ENCODE data around the gene HSPB2. TPM values are rescaled to one million over a fixed set of nuclear protein-coding genes. Genes with fewer than 3 reads are reported as not detected.

The HSPB2 gene
- total RNA-seq, 2 donors from 2014 or later = 0.25 to 2.2 TPM

DNA sequence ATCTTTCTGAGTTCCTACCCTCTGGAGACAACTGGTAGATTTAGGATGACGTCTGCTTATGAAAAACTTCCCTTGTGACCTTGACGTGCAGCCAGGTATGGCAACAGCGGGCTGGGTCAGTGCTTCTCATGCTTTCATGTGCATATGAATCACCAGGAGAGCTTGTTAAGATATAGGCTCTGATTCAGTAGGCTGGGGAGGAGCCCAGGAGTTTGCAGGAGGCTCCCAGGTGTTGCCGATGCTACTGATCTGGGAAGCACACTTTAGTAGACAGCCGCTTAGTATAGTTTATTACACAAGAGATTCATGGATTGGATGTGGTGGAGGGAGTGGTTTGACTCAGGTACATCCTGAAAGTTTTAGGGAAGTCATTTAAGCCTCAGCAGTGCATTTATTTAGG, 48.4 kb downstream of the HSPB2 start:
- Histone ChIP-seq H3K27ac (no peak overlapping the region), H3K9me3 (no peaks in the 10 kb centered on the region), H3K36me3 (no peaks in the 10 kb centered on the region), H3K4me1 (no peaks in the 10 kb centered on the region), H3K4me3 (no peak overlapping the region), H3K27me3 (no peaks in the 10 kb centered on the region), H3K9ac (ENCODE audit: low read depth in 2 of 2, low read length in 2 of 2) (no peak overlapping the region)
- peak; percentile 41 for DNase-seq
- intact Hi-C loops (cut with DNase I) = no loop called here
- TF ChIP-seq, protein P1, sequence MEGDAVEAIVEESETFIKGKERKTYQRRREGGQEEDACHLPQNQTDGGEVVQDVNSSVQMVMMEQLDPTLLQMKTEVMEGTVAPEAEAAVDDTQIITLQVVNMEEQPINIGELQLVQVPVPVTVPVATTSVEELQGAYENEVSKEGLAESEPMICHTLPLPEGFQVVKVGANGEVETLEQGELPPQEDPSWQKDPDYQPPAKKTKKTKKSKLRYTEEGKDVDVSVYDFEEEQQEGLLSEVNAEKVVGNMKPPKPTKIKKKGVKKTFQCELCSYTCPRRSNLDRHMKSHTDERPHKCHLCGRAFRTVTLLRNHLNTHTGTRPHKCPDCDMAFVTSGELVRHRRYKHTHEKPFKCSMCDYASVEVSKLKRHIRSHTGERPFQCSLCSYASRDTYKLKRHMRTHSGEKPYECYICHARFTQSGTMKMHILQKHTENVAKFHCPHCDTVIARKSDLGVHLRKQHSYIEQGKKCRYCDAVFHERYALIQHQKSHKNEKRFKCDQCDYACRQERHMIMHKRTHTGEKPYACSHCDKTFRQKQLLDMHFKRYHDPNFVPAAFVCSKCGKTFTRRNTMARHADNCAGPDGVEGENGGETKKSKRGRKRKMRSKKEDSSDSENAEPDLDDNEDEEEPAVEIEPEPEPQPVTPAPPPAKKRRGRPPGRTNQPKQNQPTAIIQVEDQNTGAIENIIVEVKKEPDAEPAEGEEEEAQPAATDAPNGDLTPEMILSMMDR (IDR thresholded peaks at IDR 0.05) = no peak

DNA sequence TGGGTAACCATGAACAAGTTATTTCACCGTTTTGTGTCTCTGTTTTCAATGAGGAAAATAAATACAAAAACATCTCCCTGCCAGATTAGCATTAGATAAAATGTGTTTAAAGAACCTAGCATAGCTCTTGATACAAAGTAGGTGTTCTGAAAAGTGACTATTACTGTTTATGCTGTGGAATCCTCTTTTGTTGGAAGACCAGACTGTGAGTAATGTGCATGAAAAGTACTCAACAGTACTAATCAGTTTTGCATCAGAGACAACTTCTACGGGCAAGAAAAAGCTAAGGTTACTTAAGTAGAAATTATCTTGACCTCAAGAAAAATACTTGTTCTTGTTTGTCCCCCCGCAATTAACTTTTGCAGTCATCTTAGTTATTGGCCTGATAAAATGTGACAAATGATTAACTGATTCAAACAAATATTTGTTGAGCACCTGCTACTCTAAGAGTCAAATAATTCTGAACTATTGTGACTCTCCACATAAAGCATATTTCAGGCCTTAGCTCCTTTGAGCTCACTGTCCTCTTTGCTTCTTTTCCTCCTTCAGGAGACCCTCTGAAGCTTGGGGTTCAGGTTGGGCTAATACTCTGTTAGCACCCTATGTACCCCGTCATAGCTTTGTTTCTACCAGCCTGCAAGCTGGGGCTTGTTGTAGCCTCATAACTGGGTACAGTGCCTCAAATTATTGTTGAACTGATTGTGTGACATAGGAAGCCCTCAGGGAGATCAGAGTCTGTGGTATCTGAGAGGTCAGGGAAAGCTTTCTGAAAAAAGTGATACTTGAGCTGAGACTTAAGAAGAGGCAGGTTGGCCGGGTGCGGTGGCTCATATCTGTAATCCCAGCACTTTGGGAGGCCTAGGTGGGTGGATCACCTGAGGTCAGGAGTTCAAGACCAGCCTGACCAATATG, 49.1 kb downstream of the HSPB2 start:
- no peaks in the 10 kb centered on the region for H3K4me1 ChIP-seq
- no peaks in the 10 kb centered on the region for H3K36me3 ChIP-seq
- no peak for DNase-seq
- H3K27ac ChIP-seq = no peak overlapping the region
- intact Hi-C loops (cut with DNase I) = no loop called here
- TF ChIP-seq, protein P1 (IDR thresholded peaks at IDR 0.05) = no peak
- H3K9me3 ChIP-seq = no peaks in the 10 kb centered on the region
- H3K27me3 ChIP-seq = no peaks in the 10 kb centered on the region
- no peak overlapping the region for H3K9ac ChIP-seq (ENCODE audit: low read depth in 2 of 2, low read length in 2 of 2)
- H3K4me3 ChIP-seq = no peak overlapping the region

Other genes starting within 250 kb of the HSPB2 start
- 10 to 100 TPM; 45.9 to 57.0 TPM for gene PPP2R1B, start 146.3 kb upstream of the HSPB2 start, total RNA-seq
- 10 to 100 TPM; 23.2 to 25.2 TPM for gene ALG9, start 41.2 kb upstream of the HSPB2 start, total RNA-seq
- gene FDXACB1, start 33.6 kb upstream of the HSPB2 start, total RNA-seq = 1 to 10 TPM; 1.6 to 2.1 TPM
- gene CFAP68, start 33.2 kb upstream of the HSPB2 start, total RNA-seq = 10 to 100 TPM; 18.8 to 20.0 TPM
- gene CRYAB, start 964 bp upstream of the HSPB2 start, total RNA-seq = 100 to 1,000 TPM in 1 of 2 donors, 10 to 100 TPM in 1; 10.6 to 166 TPM
- gene C11orf52, start 6.2 kb downstream of the HSPB2 start, total RNA-seq = 1 to 10 TPM; 7.3 to 8.8 TPM
- gene DIXDC1, start 24.6 kb downstream of the HSPB2 start, total RNA-seq = 10 to 100 TPM in 1 of 2 donors, 1 to 10 TPM in 1; 4.0 to 13.8 TPM
- 10 to 100 TPM; 67.3 to 73.4 TPM for gene DLAT, start 112.7 kb downstream of the HSPB2 start, total RNA-seq
- gene PIH1D2, start 161.3 kb downstream of the HSPB2 start, total RNA-seq = 1 to 10 TPM in 1 of 2 donors, under 1 TPM in 1; 0.82 to 1.0 TPM
- gene NKAPD1, start 161.6 kb downstream of the HSPB2 start, total RNA-seq = 10 to 100 TPM; 12.5 to 12.8 TPM
- 10 to 100 TPM; 40.7 to 93.9 TPM for gene TIMM8B, start 174.0 kb downstream of the HSPB2 start, total RNA-seq
- 100 to 1,000 TPM; 274 to 276 TPM for gene SDHD, start 174.1 kb downstream of the HSPB2 start, total RNA-seq

Data from colonic mucosa (tissue), 4 donors.